WERI-Rb-1 (cell line): Measurements from ENCODE around the gene ADAD2.

Experiments used
- DNase-seq: peaks from one replicate; pipeline ENCODE4 v3.0.0-alpha.2; 2020
- H3K27ac ChIP-seq: fragments of 250-450 bp; sonication (Bioruptor Pico); 2 replicates; pipeline ENCODE4 v1.5.1; 2020; ENCODE audit warnings: mild to moderate bottlenecking, moderate library complexity
- H3K27me3 ChIP-seq: fragments of 250-450 bp; sonication (Bioruptor Pico); 2 replicates; pipeline ENCODE4 v1.5.1; 2021; ENCODE audit warnings: mild to moderate bottlenecking, low read depth, moderate library complexity; ENCODE audit not compliant: insufficient read depth, severe bottlenecking
- H3K36me3 ChIP-seq: fragments of 250-450 bp; sonication (Bioruptor Pico); 2 replicates; pipeline ENCODE4 v1.5.1; 2020; ENCODE audit warnings: mild to moderate bottlenecking, moderate library complexity
- H3K4me3 ChIP-seq: 2 replicates; pipeline ENCODE4 v1.5.1; 2011; ENCODE audit warnings: low read depth, mild to moderate bottlenecking, control low read depth, low read length
- H3K9me3 ChIP-seq: fragments of 250-450 bp; sonication (Bioruptor Pico); 2 replicates; pipeline ENCODE4 v1.5.1; 2021; ENCODE audit warnings: mild to moderate bottlenecking, moderate library complexity; ENCODE audit not compliant: severe bottlenecking
- TF ChIP-seq, protein P1 (sequence below): IDR thresholded peaks from 2 replicates; pipeline ENCODE4 v1.5.1; 2011; ENCODE audit warnings: low read depth, mild to moderate bottlenecking, control low read depth, inconsistent platforms, low read length

Gene ADAD2

DNA sequence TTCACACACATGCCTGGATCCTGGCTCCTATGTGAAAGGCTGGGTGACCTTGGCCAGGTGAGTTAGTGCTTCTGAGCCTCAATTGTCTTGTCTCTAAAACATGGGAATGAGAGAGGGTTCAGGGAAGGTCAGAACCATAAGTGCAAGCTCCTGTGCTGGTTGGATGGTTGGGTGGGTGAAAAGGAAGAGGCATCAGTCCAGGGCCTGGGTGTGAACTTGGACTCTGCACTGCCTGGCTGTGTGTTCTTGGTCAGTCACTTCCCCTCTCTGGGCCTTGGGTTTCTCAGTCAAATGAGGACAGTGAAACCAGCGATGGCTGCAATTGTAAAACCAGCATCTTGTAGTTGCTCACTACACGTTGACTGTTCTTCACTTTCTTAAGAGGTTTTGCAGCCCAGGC lies 49.5 kb downstream of the ADAD2 start:
- TF ChIP-seq, protein P1, sequence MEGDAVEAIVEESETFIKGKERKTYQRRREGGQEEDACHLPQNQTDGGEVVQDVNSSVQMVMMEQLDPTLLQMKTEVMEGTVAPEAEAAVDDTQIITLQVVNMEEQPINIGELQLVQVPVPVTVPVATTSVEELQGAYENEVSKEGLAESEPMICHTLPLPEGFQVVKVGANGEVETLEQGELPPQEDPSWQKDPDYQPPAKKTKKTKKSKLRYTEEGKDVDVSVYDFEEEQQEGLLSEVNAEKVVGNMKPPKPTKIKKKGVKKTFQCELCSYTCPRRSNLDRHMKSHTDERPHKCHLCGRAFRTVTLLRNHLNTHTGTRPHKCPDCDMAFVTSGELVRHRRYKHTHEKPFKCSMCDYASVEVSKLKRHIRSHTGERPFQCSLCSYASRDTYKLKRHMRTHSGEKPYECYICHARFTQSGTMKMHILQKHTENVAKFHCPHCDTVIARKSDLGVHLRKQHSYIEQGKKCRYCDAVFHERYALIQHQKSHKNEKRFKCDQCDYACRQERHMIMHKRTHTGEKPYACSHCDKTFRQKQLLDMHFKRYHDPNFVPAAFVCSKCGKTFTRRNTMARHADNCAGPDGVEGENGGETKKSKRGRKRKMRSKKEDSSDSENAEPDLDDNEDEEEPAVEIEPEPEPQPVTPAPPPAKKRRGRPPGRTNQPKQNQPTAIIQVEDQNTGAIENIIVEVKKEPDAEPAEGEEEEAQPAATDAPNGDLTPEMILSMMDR: no peak
- peak overlapping the region; percentile 39 for H3K4me3 ChIP-seq

DNA sequence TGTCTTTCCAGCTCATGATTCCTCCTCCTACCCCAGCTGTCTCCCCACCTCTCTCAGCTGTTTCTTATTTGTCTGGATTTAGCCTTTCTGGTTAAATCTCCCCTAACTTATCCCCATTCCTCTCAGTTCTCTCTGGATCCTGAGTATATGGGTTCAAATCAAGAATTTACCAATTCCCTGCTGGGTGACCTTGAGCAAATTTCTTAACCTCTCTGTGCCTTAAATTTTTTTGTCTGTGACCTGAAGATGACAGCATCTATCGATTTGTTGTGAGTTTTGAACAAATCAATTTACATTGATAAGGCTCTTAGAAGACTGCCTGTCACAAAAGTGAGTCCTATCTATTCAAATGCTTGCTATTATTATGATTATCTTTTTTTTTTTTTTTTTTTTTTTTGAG lies 50.8 kb downstream of the ADAD2 start:
- H3K36me3 ChIP-seq: no peaks in the 10 kb centered on the region
- TF ChIP-seq, protein P1: no peak
- DNase-seq: no peak
- H3K9me3 ChIP-seq: no peaks in the 10 kb centered on the region
- no peaks in the 10 kb centered on the region for H3K27me3 ChIP-seq
- no peak overlapping the region for H3K4me3 ChIP-seq
- H3K27ac ChIP-seq: peak overlapping the region; percentile 32

More for the DNA sequence above, 49.5 kb downstream of the ADAD2 start:
- Histone ChIP-seq H3K27me3 (no peaks in the 10 kb centered on the region), H3K9me3 (no peaks in the 10 kb centered on the region), H3K27ac (peak overlapping the region; percentile 37), H3K36me3 (peaks cover 4% of the 10 kb centered on the region; the same call in 1 of the 2 replicates)
- no peak for DNase-seq

GRCh38 chr16:84242839-84243238 lies 51.9 kb downstream of the ADAD2 start:
- Histone ChIP-seq H3K27ac (no peak overlapping the region), H3K36me3 (no peaks in the 10 kb centered on the region), H3K27me3 (no peaks in the 10 kb centered on the region), H3K9me3 (no peaks in the 10 kb centered on the region), H3K4me3 (no peak overlapping the region)
- no peak for DNase-seq
- TF ChIP-seq, protein P1: no peak

GRCh38 chr16:84243732-84244131 lies 52.8 kb downstream of the ADAD2 start:
- TF ChIP-seq, protein P1: no peak
- Histone ChIP-seq H3K27me3 (no peaks in the 10 kb centered on the region), H3K36me3 (no peaks in the 10 kb centered on the region)

GRCh38 chr16:84244728-84245127 lies 53.8 kb downstream of the ADAD2 start:
- H3K4me3 ChIP-seq: no peak overlapping the region
- no peak overlapping the region for H3K27ac ChIP-seq
- DNase-seq: no peak
- H3K27me3 ChIP-seq: no peaks in the 10 kb centered on the region
- TF ChIP-seq, protein P1: no peak
- H3K9me3 ChIP-seq: no peaks in the 10 kb centered on the region
- H3K36me3 ChIP-seq: no peaks in the 10 kb centered on the region

More at GRCh38 chr16:84243732-84244131, 52.8 kb downstream of the ADAD2 start:
- Histone ChIP-seq H3K27ac (no peak overlapping the region), H3K9me3 (no peaks in the 10 kb centered on the region), H3K4me3 (no peak overlapping the region)
- no peak for DNase-seq

DNA sequence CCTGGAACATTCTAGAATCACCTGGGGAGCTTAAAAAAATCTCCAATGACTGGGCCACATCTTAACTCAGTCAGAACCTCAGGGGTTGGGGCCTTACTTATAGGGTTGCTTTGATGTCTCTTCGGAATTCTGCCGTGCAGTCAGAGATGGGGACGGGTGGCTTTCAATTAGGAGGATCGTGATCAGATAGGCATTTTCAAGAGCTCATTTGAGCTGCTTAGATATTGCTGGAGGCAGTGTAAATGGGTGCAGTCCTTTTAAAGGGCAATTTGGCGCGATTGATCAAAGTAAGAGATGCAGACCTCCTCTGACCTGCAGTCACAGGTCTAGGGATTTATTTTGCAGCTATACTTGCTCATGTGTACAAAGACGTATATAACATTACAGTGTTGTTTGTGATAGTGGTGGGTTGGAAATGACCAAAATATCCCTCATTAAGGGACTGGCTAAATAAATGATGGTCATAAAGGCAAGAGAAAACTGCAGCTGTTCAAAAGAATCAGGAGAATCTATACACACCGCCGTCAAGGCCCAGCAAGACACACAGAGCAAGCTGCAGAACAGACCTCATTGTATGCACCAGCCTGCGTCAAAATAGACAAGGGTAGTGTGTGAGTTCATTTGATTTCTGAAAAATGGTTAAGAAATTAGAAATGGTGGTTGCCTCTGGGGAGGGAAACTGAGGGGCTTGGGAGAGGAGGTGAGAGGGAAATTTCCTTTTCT lies 55.2 kb downstream of the ADAD2 start:
- TF ChIP-seq, protein P1: no peak
- Histone ChIP-seq H3K9me3 (no peaks in the 10 kb centered on the region), H3K27ac (peak overlapping the region; percentile 89), H3K4me3 (no peak overlapping the region), H3K36me3 (no peaks in the 10 kb centered on the region), H3K27me3 (no peaks in the 10 kb centered on the region)
- DNase-seq: no peak
